Fibroblast of villous mesenchyme (primary cell): ENCODE results near the gene LPGAT1. TPM values are rescaled to one million over a fixed set of nuclear protein-coding genes. Genes with fewer than 3 reads are reported as not detected.
"Not testable (repeated sequence)": the region's sequence is repeated elsewhere in the genome, so short reads cannot be mapped to it uniquely, and the experiment has no call there.

ENCODE experiments used
- DNase-seq: peaks from one replicate; pipeline ENCODE4 v3.0.0-alpha.2; 2010; ENCODE audit warnings: low read depth
- H3K4me3 ChIP-seq: 2 replicates; pipeline ENCODE4 v1.5.1; 2011; ENCODE audit warnings: low read depth, mild to moderate bottlenecking, low read length
- total RNA-seq: library from RNA; depleted of rRNA; stranded (reverse); fragments of >200 nt; gene quantifications from 2 replicates; pipeline ENCODE4 v1.2.3, GENCODE V29; 2012
- TF ChIP-seq, protein P1 (sequence below): IDR thresholded peaks from 2 replicates; pipeline ENCODE4 v1.5.1; 2012; ENCODE audit warnings: low read depth, mild to moderate bottlenecking, low read length; ENCODE audit not compliant: insufficient read depth

LPGAT1 gene, protein sequence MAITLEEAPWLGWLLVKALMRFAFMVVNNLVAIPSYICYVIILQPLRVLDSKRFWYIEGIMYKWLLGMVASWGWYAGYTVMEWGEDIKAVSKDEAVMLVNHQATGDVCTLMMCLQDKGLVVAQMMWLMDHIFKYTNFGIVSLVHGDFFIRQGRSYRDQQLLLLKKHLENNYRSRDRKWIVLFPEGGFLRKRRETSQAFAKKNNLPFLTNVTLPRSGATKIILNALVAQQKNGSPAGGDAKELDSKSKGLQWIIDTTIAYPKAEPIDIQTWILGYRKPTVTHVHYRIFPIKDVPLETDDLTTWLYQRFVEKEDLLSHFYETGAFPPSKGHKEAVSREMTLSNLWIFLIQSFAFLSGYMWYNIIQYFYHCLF
- total RNA-seq = 59.9 and 73.4 TPM in 2 replicates

DNA sequence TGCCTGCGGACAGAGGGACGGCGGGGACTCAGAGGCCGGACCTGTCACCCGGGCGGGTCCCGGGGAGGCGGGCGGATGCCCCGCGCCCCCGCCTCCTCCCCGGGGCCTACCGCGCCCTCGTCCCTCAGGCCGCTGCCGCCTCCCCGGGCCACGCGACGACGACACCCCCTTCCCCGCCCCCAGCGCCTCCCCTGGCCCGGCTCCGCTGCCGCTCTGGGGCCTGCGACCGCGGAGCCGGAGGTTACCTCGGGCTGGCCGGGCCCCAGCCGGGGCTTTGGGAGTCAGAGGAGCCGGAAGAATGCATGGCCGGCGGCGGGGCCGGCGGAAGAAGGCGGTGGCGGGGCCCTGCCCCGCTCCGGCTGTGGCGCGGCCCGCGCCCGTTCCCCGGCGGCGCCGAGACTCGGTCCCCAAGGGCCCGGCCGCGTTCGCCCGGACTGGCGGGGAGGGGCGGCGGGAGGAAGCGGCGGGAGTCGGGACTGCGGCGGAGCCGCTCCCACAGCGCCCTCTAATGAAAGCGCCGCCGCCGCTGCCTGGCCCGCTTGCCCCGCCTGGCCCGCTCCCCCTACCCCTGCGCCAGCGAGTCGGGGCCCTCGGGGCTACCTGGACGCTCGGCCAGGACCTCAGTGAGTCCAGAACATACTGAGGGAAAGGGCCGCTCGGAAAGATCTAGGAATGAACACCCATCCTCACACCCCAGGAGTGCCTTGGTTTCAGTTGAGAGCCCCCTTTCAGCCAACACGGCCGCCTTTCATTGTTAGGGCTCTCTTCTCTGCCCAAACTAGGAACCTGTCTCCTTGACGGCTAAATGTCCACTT, at the start of gene LPGAT1:
Gene LPGAT1, minus strand, starts transcription at position 436 of the 815 bp plus-strand sequence. CDS start 1,467 bp downstream, outside the sequence.
- DNase-seq = peak; percentile 64

DNA sequence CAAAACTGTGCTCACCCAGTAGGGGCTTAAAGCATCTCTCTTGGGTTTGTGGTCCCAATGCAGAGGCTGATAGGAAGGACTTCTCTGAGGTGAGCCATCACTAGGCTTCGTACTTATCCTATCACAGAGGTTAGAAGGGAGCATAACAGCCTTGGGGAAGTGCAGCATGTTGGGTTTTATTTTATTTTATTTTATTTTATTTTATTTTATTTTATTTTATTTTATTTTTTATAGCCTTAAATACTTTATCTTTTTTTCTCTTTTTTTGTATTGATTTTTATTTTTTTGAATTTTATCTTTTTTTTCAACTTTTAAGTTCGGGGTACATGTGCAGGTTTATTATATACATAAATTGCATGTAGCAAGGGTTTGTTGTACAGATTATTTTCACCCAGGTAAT, 48.9 kb upstream of the LPGAT1 start:
- no peak overlapping the region for H3K4me3 ChIP-seq
- TF ChIP-seq, protein P1, sequence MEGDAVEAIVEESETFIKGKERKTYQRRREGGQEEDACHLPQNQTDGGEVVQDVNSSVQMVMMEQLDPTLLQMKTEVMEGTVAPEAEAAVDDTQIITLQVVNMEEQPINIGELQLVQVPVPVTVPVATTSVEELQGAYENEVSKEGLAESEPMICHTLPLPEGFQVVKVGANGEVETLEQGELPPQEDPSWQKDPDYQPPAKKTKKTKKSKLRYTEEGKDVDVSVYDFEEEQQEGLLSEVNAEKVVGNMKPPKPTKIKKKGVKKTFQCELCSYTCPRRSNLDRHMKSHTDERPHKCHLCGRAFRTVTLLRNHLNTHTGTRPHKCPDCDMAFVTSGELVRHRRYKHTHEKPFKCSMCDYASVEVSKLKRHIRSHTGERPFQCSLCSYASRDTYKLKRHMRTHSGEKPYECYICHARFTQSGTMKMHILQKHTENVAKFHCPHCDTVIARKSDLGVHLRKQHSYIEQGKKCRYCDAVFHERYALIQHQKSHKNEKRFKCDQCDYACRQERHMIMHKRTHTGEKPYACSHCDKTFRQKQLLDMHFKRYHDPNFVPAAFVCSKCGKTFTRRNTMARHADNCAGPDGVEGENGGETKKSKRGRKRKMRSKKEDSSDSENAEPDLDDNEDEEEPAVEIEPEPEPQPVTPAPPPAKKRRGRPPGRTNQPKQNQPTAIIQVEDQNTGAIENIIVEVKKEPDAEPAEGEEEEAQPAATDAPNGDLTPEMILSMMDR = no peak
- no peak for DNase-seq

More for the DNA sequence above, at the start of gene LPGAT1:
- peak within 1 kb of the TSS; percentile 77 for H3K4me3 ChIP-seq
- TF ChIP-seq, protein P1 = peak; percentile 43

DNA sequence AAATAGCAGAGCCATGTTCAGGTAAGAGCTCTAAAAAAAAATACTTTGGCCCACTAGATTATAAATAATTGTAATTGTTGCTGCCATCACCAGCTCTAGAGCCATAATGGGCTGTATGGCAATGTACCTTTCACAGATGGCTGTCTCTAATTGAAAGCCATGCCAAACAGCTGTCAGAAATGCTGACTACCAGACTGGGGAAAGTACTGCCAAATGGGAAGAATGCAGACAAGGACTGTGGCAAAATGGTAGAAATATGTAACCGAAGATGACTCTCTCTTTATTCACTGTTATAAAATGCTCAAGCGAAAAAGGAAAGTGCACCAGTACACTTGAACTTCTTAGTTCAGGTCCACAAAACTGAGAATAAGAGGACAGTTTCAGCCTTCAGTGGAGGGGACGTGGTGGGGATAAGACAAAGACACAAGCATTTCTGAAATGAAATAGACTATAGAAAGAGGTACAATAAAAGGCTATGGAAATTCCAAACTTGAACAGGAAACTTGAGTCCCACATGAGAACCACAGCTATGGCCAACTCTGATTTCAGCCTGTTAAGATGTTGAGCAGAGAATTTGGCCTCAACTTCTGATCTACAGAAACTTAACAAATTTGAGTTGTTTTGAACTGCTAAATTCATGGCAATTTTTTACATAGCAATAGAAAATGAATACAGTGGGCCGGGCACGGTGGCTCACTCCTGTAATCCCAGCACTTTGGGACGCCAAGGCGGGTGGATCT, 46.5 kb upstream of the LPGAT1 start:
- no peak overlapping the region for H3K4me3 ChIP-seq
- TF ChIP-seq, protein P1 = no peak
- DNase-seq = no peak

DNA sequence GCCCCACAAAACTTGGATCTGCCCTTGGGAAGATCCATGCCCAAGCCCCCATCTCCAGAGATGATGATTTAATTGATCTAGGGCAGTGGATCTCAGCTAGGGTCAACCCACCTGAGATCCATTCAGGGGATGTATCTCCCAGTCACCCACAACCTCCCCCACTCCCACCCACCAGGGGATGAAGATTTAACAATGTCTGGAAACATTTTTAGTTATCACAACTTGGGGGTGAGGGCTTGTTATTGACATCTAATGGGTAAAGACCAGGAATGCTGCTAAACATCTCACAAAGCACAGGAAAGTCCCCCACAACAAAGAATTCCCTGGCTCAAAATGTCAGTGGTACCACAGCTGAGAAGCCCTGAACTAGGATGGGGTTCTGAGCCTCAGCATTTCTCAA, 45.0 kb upstream of the LPGAT1 start:
- TF ChIP-seq, protein P1 = no peak
- no peak for DNase-seq
- no peak overlapping the region for H3K4me3 ChIP-seq

DNA sequence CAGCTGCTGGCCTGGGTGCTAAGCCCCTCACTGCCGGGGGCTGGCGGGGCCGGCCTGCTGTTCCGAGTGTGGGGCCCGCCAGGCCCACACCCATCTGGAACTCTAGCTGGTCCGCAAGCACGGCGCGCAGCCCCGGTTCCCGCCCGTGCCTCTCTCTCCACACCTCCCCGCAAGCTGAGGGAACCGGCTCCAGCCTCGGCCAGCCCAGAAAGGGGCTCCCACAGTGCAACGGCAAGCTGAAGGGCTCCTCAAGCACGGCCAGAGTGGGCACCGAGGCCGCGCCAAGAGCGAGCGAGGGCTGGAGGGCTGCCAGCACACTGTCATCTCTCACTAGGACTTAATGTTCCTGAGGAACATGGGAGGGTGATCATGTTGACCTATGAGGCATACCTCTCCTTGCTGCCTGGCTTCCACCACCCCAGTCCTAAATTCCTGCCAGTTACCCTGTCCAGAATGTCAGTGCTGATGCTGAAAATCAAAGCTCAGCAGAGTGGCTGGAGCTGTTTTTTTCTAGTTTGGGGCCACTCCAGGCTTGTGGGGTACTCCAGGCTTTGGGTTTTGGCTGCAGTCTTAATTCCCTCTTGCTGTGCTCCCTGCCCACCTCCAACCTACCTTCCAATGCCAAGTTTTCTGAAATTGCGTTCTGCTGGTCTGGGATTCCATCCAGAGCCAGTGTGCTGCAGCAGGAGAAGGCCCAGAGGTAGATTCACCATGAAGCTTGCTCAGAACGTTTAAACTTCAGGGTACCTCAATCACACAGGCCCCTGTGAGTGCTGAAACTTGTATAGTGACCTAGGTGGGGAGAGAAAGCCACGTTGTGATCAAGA, 44.2 kb upstream of the LPGAT1 start:
- TF ChIP-seq, protein P1 = no peak
- DNase-seq = no peak
- no peak overlapping the region for H3K4me3 ChIP-seq

DNA sequence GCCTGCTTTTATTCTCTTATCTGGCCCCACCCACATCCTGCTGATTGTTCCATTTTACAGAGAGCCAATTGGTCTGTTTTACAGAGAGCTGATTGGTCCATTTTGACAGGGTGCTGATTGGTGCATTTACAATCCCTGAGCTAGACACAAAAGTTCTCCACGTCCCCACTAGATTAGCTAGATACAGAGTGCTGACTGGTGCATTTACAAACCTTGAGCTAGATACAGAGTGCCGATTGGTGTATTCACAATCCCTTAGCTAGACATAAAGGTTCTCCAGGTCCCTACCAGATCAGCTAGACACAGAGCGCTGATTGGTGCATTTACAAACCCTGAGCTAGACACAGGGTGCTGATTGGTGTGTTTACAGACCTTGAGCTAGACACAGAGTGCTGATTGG, 43.2 kb upstream of the LPGAT1 start:
- not testable (repeated sequence) for DNase-seq, H3K4me3 ChIP-seq
